Ishikawa (cell line): ENCODE results near the gene GLIPR1.

Experiments
- EGR1 ChIP-seq: IDR thresholded peaks from 2 replicates; pipeline ENCODE4 v1.6.1; 2012
- MAX ChIP-seq: IDR thresholded peaks from 2 replicates; pipeline ENCODE4 v1.6.1; 2012
- RAD21 ChIP-seq: IDR thresholded peaks from 2 replicates; pipeline ENCODE4 v1.6.1; 2012; ENCODE audit warnings: low read depth
- REST ChIP-seq: IDR thresholded peaks from 2 replicates; pipeline ENCODE4 v1.6.1; 2012; ENCODE audit warnings: low read depth, mild to moderate bottlenecking
- YY1 ChIP-seq: IDR thresholded peaks from 2 replicates; pipeline ENCODE4 v1.6.1; 2012; ENCODE audit warnings: low read depth

GRCh38 chr12:75477137-75477536, 3.4 kb upstream of the GLIPR1 start:
- TF ChIP-seq EGR1, result no peak
- no peak for TF ChIP-seq RAD21
- TF ChIP-seq YY1, result no peak
- no peak for TF ChIP-seq REST
- TF ChIP-seq MAX, result no peak
